Trophoblast cell (in vitro differentiated cells and primary cell): Measurements from ENCODE around the gene OGFOD3.

ENCODE experiments used
- DNase-seq, 2 donors: peaks; one replicate each; pipeline ENCODE4 v3.0.0-alpha.2; 2016
- H2AFZ ChIP-seq: 2 replicates; pipeline ENCODE4 v1.6.1; 2013; ENCODE audit warnings: low read length, moderate library complexity, mild to moderate bottlenecking; ENCODE audit not compliant: insufficient read depth, poor library complexity
- H2AK5ac ChIP-seq: 2 replicates; pipeline ENCODE4 v1.6.1; 2013; ENCODE audit warnings: mild to moderate bottlenecking, low read length
- H2BK120ac ChIP-seq: 2 replicates; pipeline ENCODE4 v1.6.1; 2013; ENCODE audit warnings: low read length, mild to moderate bottlenecking, moderate library complexity; ENCODE audit not compliant: insufficient read depth, poor library complexity
- H2BK12ac ChIP-seq: 2 replicates; pipeline ENCODE4 v1.6.1; 2013; ENCODE audit warnings: mild to moderate bottlenecking, low read length, moderate library complexity
- H2BK5ac ChIP-seq: 2 replicates; pipeline ENCODE4 v1.6.1; 2013; ENCODE audit warnings: low read length, low read depth, moderate library complexity, mild to moderate bottlenecking; ENCODE audit not compliant: poor library complexity
- H3K14ac ChIP-seq: 2 replicates; pipeline ENCODE4 v1.6.1; 2013; ENCODE audit warnings: mild to moderate bottlenecking, low read length
- H3K18ac ChIP-seq: 2 replicates; pipeline ENCODE4 v1.6.1; 2013; ENCODE audit warnings: mild to moderate bottlenecking, low read length
- H3K23ac ChIP-seq: 2 replicates; pipeline ENCODE4 v1.6.1; 2013; ENCODE audit warnings: low read length
- H3K27ac ChIP-seq: 2 replicates; pipeline ENCODE4 v1.5.1; 2013; ENCODE audit warnings: low read depth, mild to moderate bottlenecking, inconsistent platforms, low read length, moderate library complexity
- H3K27me3 ChIP-seq: 2 replicates; pipeline ENCODE4 v1.6.1; 2013; ENCODE audit warnings: inconsistent platforms, mild to moderate bottlenecking, low read length, moderate library complexity; ENCODE audit not compliant: insufficient read depth
- H3K36me3 ChIP-seq, 2 experiments: 1 replicate in 1 of 2; 2 replicates in 1 of 2; pipeline ENCODE4 v1.6.1; 2013; ENCODE audit warnings: low read length in 2 of 2, mild to moderate bottlenecking in 2 of 2, moderate library complexity in 1 of 2; ENCODE audit not compliant: insufficient read depth in 2 of 2, control insufficient read depth in 1 of 2
- H3K4ac ChIP-seq: 2 replicates; pipeline ENCODE4 v1.6.1; 2013; ENCODE audit warnings: low read depth, mild to moderate bottlenecking, low read length, moderate library complexity
- H3K4me1 ChIP-seq, 2 experiments: 1 replicate in 1 of 2; 2 replicates in 1 of 2; pipeline ENCODE4 v1.6.1; 2013; ENCODE audit warnings: low read length in 2 of 2, mild to moderate bottlenecking in 2 of 2, moderate library complexity in 1 of 2; ENCODE audit not compliant: insufficient read depth in 2 of 2, control insufficient read depth in 1 of 2
- H3K4me2 ChIP-seq: 2 replicates; pipeline ENCODE4 v1.6.1; 2013; ENCODE audit warnings: inconsistent platforms, mild to moderate bottlenecking, low read length, moderate library complexity
- H3K4me3 ChIP-seq: 2 replicates; pipeline ENCODE4 v1.5.1; 2013; ENCODE audit warnings: mild to moderate bottlenecking, low read depth, low read length, inconsistent platforms
- H3K79me1 ChIP-seq: one replicate; pipeline ENCODE4 v1.6.1; 2013; ENCODE audit warnings: low read length
- H3K79me2 ChIP-seq: 2 replicates; pipeline ENCODE4 v1.6.1; 2013; ENCODE audit warnings: low read length, mild to moderate bottlenecking; ENCODE audit not compliant: control insufficient read depth, insufficient read depth, poor library complexity
- H3K9ac ChIP-seq: 2 replicates; pipeline ENCODE4 v1.6.1; 2013; ENCODE audit warnings: mild to moderate bottlenecking, low read length
- H3K9me3 ChIP-seq: 2 replicates; pipeline ENCODE4 v1.6.1; 2013; ENCODE audit warnings: low read depth, mild to moderate bottlenecking, control low read depth, inconsistent platforms, low read length; ENCODE audit not compliant: insufficient read depth
- H4K12ac ChIP-seq: 2 replicates; pipeline ENCODE4 v1.6.1; 2013; ENCODE audit warnings: low read depth, mild to moderate bottlenecking, low read length, moderate library complexity
- H4K8ac ChIP-seq: 2 replicates; pipeline ENCODE4 v1.6.1; 2013; ENCODE audit warnings: low read depth, mild to moderate bottlenecking, low read length, moderate library complexity
- H4K91ac ChIP-seq: one replicate; pipeline ENCODE4 v1.6.1; 2013; ENCODE audit warnings: low read depth, mild to moderate bottlenecking, low read length, moderate library complexity
- WGBS: extraction: QIAGEN DNeasy Blood & Tissue Kit; methylation state at CpG from one replicate; pipeline ENCODE4 v1.1.7; 2013; ENCODE audit warnings: missing lambda C conversion rate; ENCODE audit not compliant: insufficient read length, insufficient coverage; ENCODE audit errors: extremely low coverage; 5-methylcytosine and 5-hydroxymethylcytosine counted together

The OGFOD3 gene

GRCh38 chr17:82408938-82409318, 9.5 kb downstream of the OGFOD3 start:
- H3K4ac ChIP-seq = no peak overlapping the region
- no peak overlapping the region for H3K4me2 ChIP-seq
- WGBS = no CpG with 5 or more reads among the region's 21 CpGs
- no peaks in the 10 kb centered on the region for H3K9me3 ChIP-seq
- H2AFZ ChIP-seq = no peak overlapping the region
- no peak overlapping the region for H3K18ac ChIP-seq
- H2BK12ac ChIP-seq = no peak overlapping the region
- H4K91ac ChIP-seq = no peak overlapping the region
- H3K23ac ChIP-seq = no peak overlapping the region
- no peaks in the 10 kb centered on the region for H3K79me1 ChIP-seq
- H3K36me3 ChIP-seq = peaks cover 0 to 4% of the 10 kb centered on the region in 2 experiments
- H3K79me2 ChIP-seq = no peaks in the 10 kb centered on the region
- no peak overlapping the region for H2BK120ac ChIP-seq
- H2BK5ac ChIP-seq = no peak overlapping the region
- no peak overlapping the region for H2AK5ac ChIP-seq
- no peak overlapping the region for H4K12ac ChIP-seq
- H3K27me3 ChIP-seq = no peaks in the 10 kb centered on the region
- peak overlapping the region; percentile 37 for H3K9ac ChIP-seq
- no peak overlapping the region for H3K27ac ChIP-seq
- H3K14ac ChIP-seq = no peak overlapping the region
- no peak for DNase-seq
- peak overlapping the region; percentile 18 for H3K4me3 ChIP-seq
- no peak overlapping the region for H4K8ac ChIP-seq
- H3K4me1 ChIP-seq = no peaks in the 10 kb centered on the region

GRCh38 chr17:82408288-82408937, 10.0 kb downstream of the OGFOD3 start:
- H3K9me3 ChIP-seq = no peaks in the 10 kb centered on the region

GRCh38 chr17:82407255-82407654, 11.1 kb downstream of the OGFOD3 start:
- H3K4me2 ChIP-seq = no peak overlapping the region
- H3K27me3 ChIP-seq = no peaks in the 10 kb centered on the region
- no CpG with 5 or more reads among the region's 13 CpGs for WGBS
- H3K23ac ChIP-seq = no peak overlapping the region
- no peak overlapping the region for H3K18ac ChIP-seq
- no peak overlapping the region for H2AK5ac ChIP-seq
- H2BK5ac ChIP-seq = no peak overlapping the region
- H3K14ac ChIP-seq = no peak overlapping the region
- no peak overlapping the region for H4K12ac ChIP-seq
- H3K36me3 ChIP-seq = peaks cover 8 to 9% of the 10 kb centered on the region in 2 experiments
- H2BK12ac ChIP-seq = no peak overlapping the region
- no peaks in the 10 kb centered on the region for H3K79me2 ChIP-seq
- DNase-seq = no peak
- H3K9ac ChIP-seq = no peak overlapping the region
- no peak overlapping the region for H2BK120ac ChIP-seq
- no peaks in the 10 kb centered on the region for H3K9me3 ChIP-seq
- no peaks in the 10 kb centered on the region for H3K4me1 ChIP-seq
- H3K79me1 ChIP-seq = no peaks in the 10 kb centered on the region
- no peak overlapping the region for H2AFZ ChIP-seq
- peak overlapping the region; percentile 54 for H3K4me3 ChIP-seq
- no peak overlapping the region for H3K4ac ChIP-seq
- H4K91ac ChIP-seq = no peak overlapping the region
- no peak overlapping the region for H3K27ac ChIP-seq
- no peak overlapping the region for H4K8ac ChIP-seq

More at GRCh38 chr17:82408288-82408937, 10.0 kb downstream of the OGFOD3 start:
- no peak overlapping the region for H2BK120ac ChIP-seq
- H4K8ac ChIP-seq = no peak overlapping the region
- H3K9ac ChIP-seq = peak overlapping the region; percentile 37
- H2AFZ ChIP-seq = no peak overlapping the region
- H3K23ac ChIP-seq = no peak overlapping the region
- no peak overlapping the region for H3K14ac ChIP-seq
- H3K4me3 ChIP-seq = no peak overlapping the region
- no peak overlapping the region for H3K4ac ChIP-seq
- no peak overlapping the region for H4K91ac ChIP-seq
- WGBS = no CpG with 5 or more reads among the region's 15 CpGs
- H2BK5ac ChIP-seq = no peak overlapping the region
- no peak overlapping the region for H2AK5ac ChIP-seq
- no peaks in the 10 kb centered on the region for H3K4me1 ChIP-seq
- H3K4me2 ChIP-seq = no peak overlapping the region
- H3K36me3 ChIP-seq = peaks cover 5 to 8% of the 10 kb centered on the region in 2 experiments
- H2BK12ac ChIP-seq = no peak overlapping the region
- DNase-seq = no peak
- H3K27ac ChIP-seq = no peak overlapping the region
- H3K18ac ChIP-seq = no peak overlapping the region
- no peaks in the 10 kb centered on the region for H3K27me3 ChIP-seq
- H3K79me1 ChIP-seq = no peaks in the 10 kb centered on the region
- no peaks in the 10 kb centered on the region for H3K79me2 ChIP-seq
- no peak overlapping the region for H4K12ac ChIP-seq

- Histone ChIP-seq H3K4ac (no peak overlapping the region), H3K27ac (no peak overlapping the region)
- no CpG with 5 or more reads among the region's 14 CpGs for WGBS
These were observed 12.2 kb downstream of the OGFOD3 start for GRCh38 chr17:82406131-82406671.

More at GRCh38 chr17:82406131-82406671, 12.2 kb downstream of the OGFOD3 start:
- Histone ChIP-seq H2AFZ (no peak overlapping the region), H3K4me1 (no peaks in the 10 kb centered on the region), H3K4me3 (no peak overlapping the region), H4K12ac (no peak overlapping the region), H3K18ac (no peak overlapping the region), H3K79me1 (no peaks in the 10 kb centered on the region), H3K36me3 (peaks cover 8 to 9% of the 10 kb centered on the region in 2 experiments), H3K79me2 (no peaks in the 10 kb centered on the region), H3K4me2 (no peak overlapping the region), H3K27me3 (no peaks in the 10 kb centered on the region), H4K8ac (no peak overlapping the region), H3K9me3 (no peaks in the 10 kb centered on the region), H4K91ac (no peak overlapping the region), H2BK120ac (no peak overlapping the region), H2BK12ac (no peak overlapping the region), H3K9ac (no peak overlapping the region), H3K14ac (no peak overlapping the region), H2AK5ac (no peak overlapping the region), H3K23ac (no peak overlapping the region), H2BK5ac (no peak overlapping the region)
- DNase-seq = no peak
